IMR-90 (cell line): Measurements from ENCODE around the gene FMR1.

ENCODE experiments used
- MAZ ChIP-seq: IDR thresholded peaks from 2 replicates; pipeline ENCODE4 v1.6.1; 2012; ENCODE audit warnings: low read depth, mild to moderate bottlenecking, low read length, improper control_type of control experiment, moderate library complexity, borderline replicate concordance
- TF ChIP-seq, protein P1 (sequence below): conservative IDR thresholded peaks from 2 replicates; pipeline ENCODE4 v1.5.1; 2012; ENCODE audit warnings: mild to moderate bottlenecking, low read depth, low read length, improper control_type of control experiment

DNA sequence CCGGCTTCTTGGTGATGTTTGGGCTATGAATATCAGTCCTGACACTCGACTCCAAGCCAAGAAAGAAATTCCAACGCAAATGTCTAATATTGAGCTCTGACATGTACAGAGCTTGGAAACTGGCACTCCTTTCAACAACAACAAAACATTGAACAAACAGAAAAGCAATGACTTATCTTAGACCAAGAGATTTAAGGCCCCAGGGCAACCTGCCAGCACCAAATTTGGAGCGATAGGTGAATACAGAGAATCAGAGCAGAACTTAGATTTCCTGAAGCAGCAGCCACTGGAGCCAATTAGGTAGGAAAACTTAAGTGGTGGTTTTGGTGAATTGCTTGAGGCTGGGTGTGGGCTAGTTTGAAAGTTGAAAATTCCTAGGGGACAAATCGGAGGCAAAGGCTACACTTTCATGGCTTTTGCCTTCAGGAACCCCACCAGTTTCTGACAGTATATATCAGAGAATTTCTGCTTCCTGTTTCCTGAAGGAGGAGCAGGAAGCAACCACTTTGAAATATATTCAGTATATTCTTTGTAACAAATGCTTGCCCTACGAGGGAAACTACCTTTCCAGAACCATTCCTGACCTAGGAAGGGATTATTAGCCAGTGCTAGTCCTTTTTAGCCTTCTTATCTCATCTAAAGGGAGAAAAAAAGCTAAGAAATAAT lies 10.1 kb upstream of the FMR1 start:
- TF ChIP-seq, protein P1, sequence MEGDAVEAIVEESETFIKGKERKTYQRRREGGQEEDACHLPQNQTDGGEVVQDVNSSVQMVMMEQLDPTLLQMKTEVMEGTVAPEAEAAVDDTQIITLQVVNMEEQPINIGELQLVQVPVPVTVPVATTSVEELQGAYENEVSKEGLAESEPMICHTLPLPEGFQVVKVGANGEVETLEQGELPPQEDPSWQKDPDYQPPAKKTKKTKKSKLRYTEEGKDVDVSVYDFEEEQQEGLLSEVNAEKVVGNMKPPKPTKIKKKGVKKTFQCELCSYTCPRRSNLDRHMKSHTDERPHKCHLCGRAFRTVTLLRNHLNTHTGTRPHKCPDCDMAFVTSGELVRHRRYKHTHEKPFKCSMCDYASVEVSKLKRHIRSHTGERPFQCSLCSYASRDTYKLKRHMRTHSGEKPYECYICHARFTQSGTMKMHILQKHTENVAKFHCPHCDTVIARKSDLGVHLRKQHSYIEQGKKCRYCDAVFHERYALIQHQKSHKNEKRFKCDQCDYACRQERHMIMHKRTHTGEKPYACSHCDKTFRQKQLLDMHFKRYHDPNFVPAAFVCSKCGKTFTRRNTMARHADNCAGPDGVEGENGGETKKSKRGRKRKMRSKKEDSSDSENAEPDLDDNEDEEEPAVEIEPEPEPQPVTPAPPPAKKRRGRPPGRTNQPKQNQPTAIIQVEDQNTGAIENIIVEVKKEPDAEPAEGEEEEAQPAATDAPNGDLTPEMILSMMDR: no peak
- TF ChIP-seq MAZ: no peak
